HL-60 (cell line): ENCODE results near the gene PRODH2.

Experiments used
- GABPA ChIP-seq: IDR thresholded peaks from 2 replicates; pipeline ENCODE4 v1.6.1; 2012; ENCODE audit warnings: low read depth
- POLR2AphosphoS5 ChIP-seq: IDR thresholded peaks from 2 replicates; pipeline ENCODE4 v1.6.1; 2012; ENCODE audit warnings: low read depth
- SPI1 ChIP-seq: IDR thresholded peaks from 2 replicates; pipeline ENCODE4 v1.6.1; 2012; ENCODE audit warnings: low read depth, mild to moderate bottlenecking, borderline replicate concordance
- TF ChIP-seq, protein P1 (sequence below): IDR thresholded peaks from one replicate; pipeline ENCODE4 v1.5.1; 2011; ENCODE audit warnings: low read length, control low read depth, inconsistent platforms; ENCODE audit not compliant: insufficient read depth
- TF ChIP-seq, protein P2 (sequence below): IDR thresholded peaks from 2 replicates; pipeline ENCODE4 v1.6.1; 2012; ENCODE audit warnings: low read depth; ENCODE audit not compliant: insufficient replicate concordance

DNA sequence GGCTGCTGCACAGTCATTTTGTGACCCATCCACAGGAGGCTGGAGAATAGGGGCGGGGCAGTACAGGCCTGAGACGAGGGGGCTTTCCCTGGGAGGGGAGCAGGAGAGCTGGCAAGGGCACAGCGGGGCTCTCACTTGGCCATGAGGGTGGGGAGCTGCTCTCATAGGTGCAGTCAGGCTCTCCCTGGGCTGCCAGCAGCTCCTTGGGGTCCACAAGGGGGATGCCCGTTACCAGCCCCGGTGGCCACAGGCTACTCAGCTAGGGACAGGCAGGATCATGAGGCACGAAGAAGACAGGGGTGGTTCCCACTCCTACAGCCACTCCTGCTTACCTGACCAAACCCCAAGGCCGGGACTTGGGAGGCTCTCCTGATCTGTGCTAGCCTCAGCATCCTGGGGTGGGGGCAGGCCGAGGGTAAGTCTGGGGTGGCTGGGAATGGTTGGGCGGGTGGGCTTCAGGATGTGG lies 20.8 kb downstream of the PRODH2 start:
- TF ChIP-seq POLR2AphosphoS5 (no peak), GABPA (no peak), SPI1 (no peak)
- TF ChIP-seq, protein P1, sequence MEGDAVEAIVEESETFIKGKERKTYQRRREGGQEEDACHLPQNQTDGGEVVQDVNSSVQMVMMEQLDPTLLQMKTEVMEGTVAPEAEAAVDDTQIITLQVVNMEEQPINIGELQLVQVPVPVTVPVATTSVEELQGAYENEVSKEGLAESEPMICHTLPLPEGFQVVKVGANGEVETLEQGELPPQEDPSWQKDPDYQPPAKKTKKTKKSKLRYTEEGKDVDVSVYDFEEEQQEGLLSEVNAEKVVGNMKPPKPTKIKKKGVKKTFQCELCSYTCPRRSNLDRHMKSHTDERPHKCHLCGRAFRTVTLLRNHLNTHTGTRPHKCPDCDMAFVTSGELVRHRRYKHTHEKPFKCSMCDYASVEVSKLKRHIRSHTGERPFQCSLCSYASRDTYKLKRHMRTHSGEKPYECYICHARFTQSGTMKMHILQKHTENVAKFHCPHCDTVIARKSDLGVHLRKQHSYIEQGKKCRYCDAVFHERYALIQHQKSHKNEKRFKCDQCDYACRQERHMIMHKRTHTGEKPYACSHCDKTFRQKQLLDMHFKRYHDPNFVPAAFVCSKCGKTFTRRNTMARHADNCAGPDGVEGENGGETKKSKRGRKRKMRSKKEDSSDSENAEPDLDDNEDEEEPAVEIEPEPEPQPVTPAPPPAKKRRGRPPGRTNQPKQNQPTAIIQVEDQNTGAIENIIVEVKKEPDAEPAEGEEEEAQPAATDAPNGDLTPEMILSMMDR = no peak
- TF ChIP-seq, protein P2, sequence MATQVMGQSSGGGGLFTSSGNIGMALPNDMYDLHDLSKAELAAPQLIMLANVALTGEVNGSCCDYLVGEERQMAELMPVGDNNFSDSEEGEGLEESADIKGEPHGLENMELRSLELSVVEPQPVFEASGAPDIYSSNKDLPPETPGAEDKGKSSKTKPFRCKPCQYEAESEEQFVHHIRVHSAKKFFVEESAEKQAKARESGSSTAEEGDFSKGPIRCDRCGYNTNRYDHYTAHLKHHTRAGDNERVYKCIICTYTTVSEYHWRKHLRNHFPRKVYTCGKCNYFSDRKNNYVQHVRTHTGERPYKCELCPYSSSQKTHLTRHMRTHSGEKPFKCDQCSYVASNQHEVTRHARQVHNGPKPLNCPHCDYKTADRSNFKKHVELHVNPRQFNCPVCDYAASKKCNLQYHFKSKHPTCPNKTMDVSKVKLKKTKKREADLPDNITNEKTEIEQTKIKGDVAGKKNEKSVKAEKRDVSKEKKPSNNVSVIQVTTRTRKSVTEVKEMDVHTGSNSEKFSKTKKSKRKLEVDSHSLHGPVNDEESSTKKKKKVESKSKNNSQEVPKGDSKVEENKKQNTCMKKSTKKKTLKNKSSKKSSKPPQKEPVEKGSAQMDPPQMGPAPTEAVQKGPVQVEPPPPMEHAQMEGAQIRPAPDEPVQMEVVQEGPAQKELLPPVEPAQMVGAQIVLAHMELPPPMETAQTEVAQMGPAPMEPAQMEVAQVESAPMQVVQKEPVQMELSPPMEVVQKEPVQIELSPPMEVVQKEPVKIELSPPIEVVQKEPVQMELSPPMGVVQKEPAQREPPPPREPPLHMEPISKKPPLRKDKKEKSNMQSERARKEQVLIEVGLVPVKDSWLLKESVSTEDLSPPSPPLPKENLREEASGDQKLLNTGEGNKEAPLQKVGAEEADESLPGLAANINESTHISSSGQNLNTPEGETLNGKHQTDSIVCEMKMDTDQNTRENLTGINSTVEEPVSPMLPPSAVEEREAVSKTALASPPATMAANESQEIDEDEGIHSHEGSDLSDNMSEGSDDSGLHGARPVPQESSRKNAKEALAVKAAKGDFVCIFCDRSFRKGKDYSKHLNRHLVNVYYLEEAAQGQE = no peak
